WTC11 (cell line): Measurements from ENCODE around the gene ID3.

ENCODE experiments used
- EMX1 ChIP-seq: fragments of 250-450 bp; sonication (Bioruptor Pico); IDR thresholded peaks from 2 replicates; pipeline ENCODE4 v1.8.0; 2021; ENCODE audit warnings: mild to moderate bottlenecking
- FOXJ3 ChIP-seq: sonication (generic); formaldehyde crosslinking; IDR thresholded peaks from 2 replicates; pipeline ENCODE4 v1.9.0; 2021; ENCODE audit warnings: missing genetic modification reagents, mild to moderate bottlenecking, borderline replicate concordance
- GTF2I ChIP-seq: fragments of 250-450 bp; sonication (Bioruptor Pico); conservative IDR thresholded peaks from 2 replicates; pipeline ENCODE4 v1.4.0; 2021; ENCODE audit warnings: mild to moderate bottlenecking
- IRF2 ChIP-seq: sonication (generic); formaldehyde crosslinking; IDR thresholded peaks from 2 replicates; pipeline ENCODE4 v1.8.0; 2022; ENCODE audit warnings: low read depth, missing genetic modification reagents, borderline replicate concordance
- JUN ChIP-seq: sonication (generic); formaldehyde crosslinking; IDR thresholded peaks from 2 replicates; pipeline ENCODE4 v1.8.0; 2023; ENCODE audit warnings: mild to moderate bottlenecking, missing genetic modification reagents
- KAT7 ChIP-seq: sonication (generic); formaldehyde crosslinking; IDR thresholded peaks from 2 replicates; pipeline ENCODE4 v1.8.1; 2023; ENCODE audit warnings: missing genetic modification reagents, mild to moderate bottlenecking, borderline replicate concordance
- NFE2L1 ChIP-seq: sonication (generic); formaldehyde crosslinking; IDR thresholded peaks from 2 replicates; pipeline ENCODE4 v1.8.1; 2023; ENCODE audit warnings: missing genetic modification reagents
- TF ChIP-seq, protein P1 (sequence below): fragments of 200-600 bp; IDR thresholded peaks from 2 replicates; pipeline ENCODE4 v1.8.0; 2022; ENCODE audit warnings: antibody characterized with exemption
- TF ChIP-seq, protein P2 (sequence below): sonication (generic); formaldehyde crosslinking; IDR thresholded peaks from 2 replicates; pipeline ENCODE4 v1.8.1; 2022; ENCODE audit warnings: mild to moderate bottlenecking, missing genetic modification reagents, moderate library complexity, borderline replicate concordance
- TF ChIP-seq, protein P3 (sequence below): sonication (generic); formaldehyde crosslinking; IDR thresholded peaks from 2 replicates; pipeline ENCODE4 v1.8.1; 2022; ENCODE audit warnings: low read depth, missing genetic modification reagents, borderline replicate concordance
- TF ChIP-seq, protein P4 (sequence below): sonication (generic); formaldehyde crosslinking; IDR thresholded peaks from 2 replicates; pipeline ENCODE4 v1.8.0; 2022; ENCODE audit warnings: mild to moderate bottlenecking, missing genetic modification reagents
- TF ChIP-seq, protein P5 (sequence below): sonication (generic); formaldehyde crosslinking; IDR thresholded peaks from 2 replicates; pipeline ENCODE4 v1.8.1; 2023; ENCODE audit warnings: mild to moderate bottlenecking, missing genetic modification reagents, moderate library complexity

DNA sequence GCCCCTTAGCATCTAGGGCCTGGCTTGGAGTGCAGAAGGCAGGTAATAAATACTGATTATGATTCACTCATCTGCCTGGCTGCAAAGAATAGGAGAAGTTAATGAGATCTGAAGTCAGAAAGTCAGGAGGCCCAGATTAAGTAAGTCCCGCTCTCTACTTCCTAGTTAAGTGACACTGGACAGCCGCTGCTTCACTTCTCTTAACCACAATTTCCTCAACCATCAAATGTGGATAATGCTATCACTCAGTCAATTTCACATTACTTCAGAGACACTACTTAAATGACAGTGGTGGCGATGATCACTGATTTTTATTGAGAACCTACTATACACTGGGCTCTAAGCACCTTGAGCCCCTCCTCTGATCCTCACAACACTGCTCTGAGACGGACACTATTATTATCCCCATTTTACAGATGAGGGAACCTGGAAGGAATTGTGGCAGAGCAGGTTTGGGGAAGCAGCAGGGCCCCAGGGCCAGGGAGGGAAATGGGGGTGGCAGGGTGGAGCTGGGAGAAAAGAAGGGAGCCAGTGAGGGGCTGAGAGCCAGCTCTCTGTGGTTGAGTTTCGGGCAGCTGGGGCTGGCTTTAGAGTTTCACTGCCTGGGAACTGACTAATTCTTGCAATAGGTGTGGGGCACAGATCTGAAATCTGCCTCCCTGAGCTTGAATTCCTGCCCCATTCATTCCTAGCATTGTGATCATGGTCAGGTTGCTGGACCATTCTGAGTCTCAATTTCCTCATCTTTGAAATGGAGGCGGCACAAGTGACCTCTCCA is 25.9 kb downstream of the ID3 start:
- TF ChIP-seq, protein P1, sequence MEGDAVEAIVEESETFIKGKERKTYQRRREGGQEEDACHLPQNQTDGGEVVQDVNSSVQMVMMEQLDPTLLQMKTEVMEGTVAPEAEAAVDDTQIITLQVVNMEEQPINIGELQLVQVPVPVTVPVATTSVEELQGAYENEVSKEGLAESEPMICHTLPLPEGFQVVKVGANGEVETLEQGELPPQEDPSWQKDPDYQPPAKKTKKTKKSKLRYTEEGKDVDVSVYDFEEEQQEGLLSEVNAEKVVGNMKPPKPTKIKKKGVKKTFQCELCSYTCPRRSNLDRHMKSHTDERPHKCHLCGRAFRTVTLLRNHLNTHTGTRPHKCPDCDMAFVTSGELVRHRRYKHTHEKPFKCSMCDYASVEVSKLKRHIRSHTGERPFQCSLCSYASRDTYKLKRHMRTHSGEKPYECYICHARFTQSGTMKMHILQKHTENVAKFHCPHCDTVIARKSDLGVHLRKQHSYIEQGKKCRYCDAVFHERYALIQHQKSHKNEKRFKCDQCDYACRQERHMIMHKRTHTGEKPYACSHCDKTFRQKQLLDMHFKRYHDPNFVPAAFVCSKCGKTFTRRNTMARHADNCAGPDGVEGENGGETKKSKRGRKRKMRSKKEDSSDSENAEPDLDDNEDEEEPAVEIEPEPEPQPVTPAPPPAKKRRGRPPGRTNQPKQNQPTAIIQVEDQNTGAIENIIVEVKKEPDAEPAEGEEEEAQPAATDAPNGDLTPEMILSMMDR = no peak
- TF ChIP-seq, protein P2, sequence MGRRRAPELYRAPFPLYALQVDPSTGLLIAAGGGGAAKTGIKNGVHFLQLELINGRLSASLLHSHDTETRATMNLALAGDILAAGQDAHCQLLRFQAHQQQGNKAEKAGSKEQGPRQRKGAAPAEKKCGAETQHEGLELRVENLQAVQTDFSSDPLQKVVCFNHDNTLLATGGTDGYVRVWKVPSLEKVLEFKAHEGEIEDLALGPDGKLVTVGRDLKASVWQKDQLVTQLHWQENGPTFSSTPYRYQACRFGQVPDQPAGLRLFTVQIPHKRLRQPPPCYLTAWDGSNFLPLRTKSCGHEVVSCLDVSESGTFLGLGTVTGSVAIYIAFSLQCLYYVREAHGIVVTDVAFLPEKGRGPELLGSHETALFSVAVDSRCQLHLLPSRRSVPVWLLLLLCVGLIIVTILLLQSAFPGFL (CRISPR knock-in tag) = no peak
- TF ChIP-seq, protein P3, sequence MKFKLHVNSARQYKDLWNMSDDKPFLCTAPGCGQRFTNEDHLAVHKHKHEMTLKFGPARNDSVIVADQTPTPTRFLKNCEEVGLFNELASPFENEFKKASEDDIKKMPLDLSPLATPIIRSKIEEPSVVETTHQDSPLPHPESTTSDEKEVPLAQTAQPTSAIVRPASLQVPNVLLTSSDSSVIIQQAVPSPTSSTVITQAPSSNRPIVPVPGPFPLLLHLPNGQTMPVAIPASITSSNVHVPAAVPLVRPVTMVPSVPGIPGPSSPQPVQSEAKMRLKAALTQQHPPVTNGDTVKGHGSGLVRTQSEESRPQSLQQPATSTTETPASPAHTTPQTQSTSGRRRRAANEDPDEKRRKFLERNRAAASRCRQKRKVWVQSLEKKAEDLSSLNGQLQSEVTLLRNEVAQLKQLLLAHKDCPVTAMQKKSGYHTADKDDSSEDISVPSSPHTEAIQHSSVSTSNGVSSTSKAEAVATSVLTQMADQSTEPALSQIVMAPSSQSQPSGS (CRISPR knock-in tag) = no peak
- TF ChIP-seq IRF2 (CRISPR knock-in tag) (no peak), GTF2I (no peak), FOXJ3 (CRISPR knock-in tag) (no peak), EMX1 (no peak), JUN (CRISPR knock-in tag) (no peak), KAT7 (CRISPR knock-in tag) (no peak), NFE2L1 (CRISPR knock-in tag) (no peak)
- TF ChIP-seq, protein P4, sequence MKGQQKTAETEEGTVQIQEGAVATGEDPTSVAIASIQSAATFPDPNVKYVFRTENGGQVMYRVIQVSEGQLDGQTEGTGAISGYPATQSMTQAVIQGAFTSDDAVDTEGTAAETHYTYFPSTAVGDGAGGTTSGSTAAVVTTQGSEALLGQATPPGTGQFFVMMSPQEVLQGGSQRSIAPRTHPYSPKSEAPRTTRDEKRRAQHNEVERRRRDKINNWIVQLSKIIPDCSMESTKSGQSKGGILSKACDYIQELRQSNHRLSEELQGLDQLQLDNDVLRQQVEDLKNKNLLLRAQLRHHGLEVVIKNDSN (CRISPR knock-in tag) = no peak
- TF ChIP-seq, protein P5, sequence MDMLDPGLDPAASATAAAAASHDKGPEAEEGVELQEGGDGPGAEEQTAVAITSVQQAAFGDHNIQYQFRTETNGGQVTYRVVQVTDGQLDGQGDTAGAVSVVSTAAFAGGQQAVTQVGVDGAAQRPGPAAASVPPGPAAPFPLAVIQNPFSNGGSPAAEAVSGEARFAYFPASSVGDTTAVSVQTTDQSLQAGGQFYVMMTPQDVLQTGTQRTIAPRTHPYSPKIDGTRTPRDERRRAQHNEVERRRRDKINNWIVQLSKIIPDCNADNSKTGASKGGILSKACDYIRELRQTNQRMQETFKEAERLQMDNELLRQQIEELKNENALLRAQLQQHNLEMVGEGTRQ (CRISPR knock-in tag) = no peak
